Measurements from ENCODE around the gene P2RX3. TPM values are rescaled to one million over a fixed set of nuclear protein-coding genes. Genes with fewer than 3 reads are reported as not detected.

The P2RX3 gene
- total RNA-seq, 4 donors from 2014 or later, result not detected

DNA sequence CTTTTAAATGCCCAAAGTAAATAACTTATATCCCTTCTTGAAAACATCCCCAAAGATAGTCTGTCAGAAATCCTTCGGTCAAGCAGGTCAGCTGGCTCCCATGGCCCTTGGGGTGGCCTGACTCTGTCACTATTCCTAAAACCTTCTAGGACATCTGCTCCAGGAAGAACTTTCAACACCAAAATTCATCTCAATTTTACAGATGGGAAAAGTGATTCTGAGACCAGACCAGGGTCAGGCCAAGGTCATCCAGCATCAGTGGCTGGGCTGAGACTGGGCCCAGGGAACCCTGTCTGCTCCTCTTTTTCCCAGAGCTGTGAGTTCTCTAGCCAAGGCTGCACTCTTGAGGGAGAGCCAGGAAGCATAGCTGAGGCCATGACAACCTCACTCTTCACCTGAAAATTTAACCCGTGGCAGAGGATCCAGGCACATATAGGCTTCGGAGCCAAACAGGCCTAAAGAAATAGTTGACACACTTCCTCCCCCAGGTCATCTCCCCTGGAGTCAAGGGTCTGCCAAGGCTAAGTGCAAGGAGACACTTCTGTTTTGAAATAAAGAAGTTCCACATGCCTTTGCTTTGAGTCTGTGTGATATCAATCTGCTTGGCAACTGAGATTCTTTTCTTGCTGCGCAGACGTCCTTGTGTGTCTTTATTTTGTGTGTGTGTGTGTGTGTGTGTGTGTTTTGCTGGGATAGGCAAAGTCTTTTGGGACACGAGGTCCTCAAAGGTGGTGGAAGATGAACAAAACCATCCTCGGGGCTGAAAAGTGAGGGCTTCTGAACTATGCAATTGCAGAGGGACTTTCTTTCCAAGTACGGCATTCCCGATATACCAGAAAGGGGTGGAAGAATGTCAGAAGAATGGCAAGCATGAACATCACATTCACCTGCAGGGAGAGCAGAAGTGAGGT lies 69.1 kb downstream of the P2RX3 start:
- no peak for ATAC-seq (ENCODE audit: low FRiP score)
- DNase-seq (ENCODE audit: low spot score), result no peak
- TF ChIP-seq, protein P1, sequence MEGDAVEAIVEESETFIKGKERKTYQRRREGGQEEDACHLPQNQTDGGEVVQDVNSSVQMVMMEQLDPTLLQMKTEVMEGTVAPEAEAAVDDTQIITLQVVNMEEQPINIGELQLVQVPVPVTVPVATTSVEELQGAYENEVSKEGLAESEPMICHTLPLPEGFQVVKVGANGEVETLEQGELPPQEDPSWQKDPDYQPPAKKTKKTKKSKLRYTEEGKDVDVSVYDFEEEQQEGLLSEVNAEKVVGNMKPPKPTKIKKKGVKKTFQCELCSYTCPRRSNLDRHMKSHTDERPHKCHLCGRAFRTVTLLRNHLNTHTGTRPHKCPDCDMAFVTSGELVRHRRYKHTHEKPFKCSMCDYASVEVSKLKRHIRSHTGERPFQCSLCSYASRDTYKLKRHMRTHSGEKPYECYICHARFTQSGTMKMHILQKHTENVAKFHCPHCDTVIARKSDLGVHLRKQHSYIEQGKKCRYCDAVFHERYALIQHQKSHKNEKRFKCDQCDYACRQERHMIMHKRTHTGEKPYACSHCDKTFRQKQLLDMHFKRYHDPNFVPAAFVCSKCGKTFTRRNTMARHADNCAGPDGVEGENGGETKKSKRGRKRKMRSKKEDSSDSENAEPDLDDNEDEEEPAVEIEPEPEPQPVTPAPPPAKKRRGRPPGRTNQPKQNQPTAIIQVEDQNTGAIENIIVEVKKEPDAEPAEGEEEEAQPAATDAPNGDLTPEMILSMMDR (IDR thresholded peaks at IDR 0.05), result no peak

DNA sequence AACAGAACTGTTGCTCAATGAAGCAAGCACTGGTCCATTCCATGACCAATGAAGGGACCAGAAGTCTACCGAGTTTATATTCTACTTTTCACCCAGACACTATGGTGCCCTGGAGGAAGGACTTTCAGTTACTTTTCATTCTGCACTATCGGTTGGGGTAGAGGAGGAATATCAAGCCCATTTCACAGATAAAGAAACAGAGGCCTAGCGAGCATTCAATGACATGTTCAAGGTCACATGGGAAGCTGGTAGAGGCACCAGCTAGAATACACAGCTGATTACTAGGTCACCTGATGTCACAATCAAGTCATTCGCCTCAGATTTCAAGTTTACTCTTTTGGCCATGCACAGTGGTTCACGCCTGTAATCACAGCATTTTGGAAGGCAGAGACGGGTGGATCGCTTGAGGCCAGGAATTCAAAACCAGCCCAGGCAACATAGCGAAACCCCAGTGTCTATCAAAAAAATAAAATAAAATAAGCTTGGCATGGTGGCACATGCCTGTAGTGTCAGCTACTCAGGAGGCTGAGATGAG lies 69.9 kb downstream of the P2RX3 start:
- DNase-seq (ENCODE audit: low spot score) (no peak), ATAC-seq (ENCODE audit: low FRiP score) (no peak)
- TF ChIP-seq, protein P1 (IDR thresholded peaks at IDR 0.05), result no peak

DNA sequence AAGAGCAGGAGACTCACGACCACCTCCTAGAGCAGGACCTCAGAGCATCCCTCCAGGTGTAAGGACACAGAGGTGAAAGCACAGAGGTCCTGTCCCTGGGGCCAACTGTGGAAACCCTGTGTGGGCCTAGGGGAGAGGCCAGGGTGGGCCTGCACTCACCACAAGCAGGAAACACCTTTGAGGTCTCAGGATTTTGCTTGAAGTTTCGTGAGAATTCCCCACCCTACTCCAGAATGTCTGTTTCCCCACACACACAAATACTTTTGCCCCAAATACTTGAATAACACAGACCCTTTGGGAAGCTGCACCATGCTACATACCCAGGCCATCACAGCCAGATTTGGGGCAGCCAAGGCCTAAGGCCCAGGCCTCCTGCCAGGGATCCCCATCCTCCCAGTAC lies 70.6 kb downstream of the P2RX3 start:
- DNase-seq (ENCODE audit: low spot score), result no peak
- ATAC-seq (ENCODE audit: low FRiP score), result no peak
- TF ChIP-seq, protein P1 (IDR thresholded peaks at IDR 0.05), result no peak

DNA sequence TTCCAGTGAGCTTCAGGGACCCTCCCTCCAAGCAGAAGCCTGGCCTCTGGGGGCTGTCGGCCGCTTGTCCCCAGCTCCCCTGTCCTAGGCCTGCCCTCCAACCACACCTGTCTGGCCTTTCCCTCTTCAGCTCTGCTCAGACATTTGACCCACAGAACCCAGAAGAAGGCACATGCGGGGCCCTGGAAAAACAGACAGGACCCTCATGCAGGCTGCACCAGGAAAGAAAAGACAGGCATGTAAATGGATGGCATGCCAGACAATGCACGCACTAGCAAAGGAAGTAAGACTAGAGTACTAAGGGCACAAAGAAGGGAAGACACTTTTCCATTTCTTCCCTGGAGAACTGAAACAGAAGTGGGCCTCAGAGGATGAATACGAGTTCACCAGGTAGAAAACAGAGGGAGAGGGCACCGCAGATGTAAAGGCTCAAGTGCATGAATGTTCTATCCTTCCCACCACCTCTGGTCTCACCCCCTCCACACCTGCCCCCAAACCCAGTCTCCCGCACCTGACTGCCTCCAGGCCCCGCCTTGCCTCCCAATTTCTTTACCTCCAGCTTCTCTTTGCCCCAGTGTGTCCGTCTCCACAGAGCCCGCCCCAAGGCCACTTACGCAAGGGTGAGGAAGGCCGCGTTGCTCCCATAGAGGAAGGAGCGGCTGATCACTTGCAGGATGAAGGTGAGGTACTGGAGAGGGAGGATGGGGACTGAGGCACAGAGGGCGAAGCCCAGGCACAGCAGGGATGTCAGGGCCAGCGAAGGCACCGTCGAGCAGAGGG lies 71.4 kb downstream of the P2RX3 start:
- TF ChIP-seq, protein P1 (IDR thresholded peaks at IDR 0.05), result no peak
- no peak for ATAC-seq (ENCODE audit: low FRiP score)
- DNase-seq (ENCODE audit: low spot score), result no peak

DNA sequence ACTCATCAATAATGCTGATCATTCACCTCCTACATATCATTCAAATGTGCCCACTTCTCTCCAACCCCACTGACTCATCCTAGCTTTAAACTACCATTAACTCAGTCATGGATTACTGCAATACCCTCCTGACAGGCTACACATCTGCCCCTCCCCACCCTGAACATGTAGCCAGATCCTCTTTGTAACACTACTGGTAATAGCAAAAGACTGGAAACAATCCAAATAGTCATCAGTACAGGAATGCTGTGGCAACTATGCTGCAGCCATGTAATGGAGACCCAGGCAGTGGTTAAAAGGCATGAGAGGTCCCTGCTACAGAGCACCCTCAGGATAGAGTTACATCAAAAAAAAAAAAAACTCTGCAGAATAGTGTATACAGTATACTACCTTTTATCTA lies 72.1 kb downstream of the P2RX3 start:
- TF ChIP-seq, protein P1 (IDR thresholded peaks at IDR 0.05), result no peak
- peak; percentile 47 for ATAC-seq (ENCODE audit: low FRiP score)

DNA sequence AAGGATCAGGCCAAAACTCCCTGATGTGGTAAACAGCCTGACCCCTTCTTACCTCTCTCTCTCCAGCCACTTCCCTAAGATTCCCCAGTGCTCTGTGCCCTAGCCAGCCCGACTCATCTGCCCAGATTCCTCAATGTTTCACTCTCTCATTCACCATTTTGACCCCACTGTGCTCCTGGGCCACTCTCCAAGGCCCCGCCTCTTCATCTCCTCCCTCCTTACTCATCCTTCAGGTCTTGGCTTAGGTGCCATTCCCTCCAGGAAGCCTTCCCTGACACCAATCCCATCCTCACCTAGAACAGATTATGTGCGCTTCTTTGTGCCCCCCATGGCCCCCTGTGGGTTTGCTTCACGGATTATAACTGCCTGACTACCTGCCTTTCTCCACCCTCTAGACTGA lies 75.5 kb downstream of the P2RX3 start:
- no peak for DNase-seq (ENCODE audit: low spot score)
- ATAC-seq (ENCODE audit: low FRiP score), result no peak
- TF ChIP-seq, protein P1 (IDR thresholded peaks at IDR 0.05), result no peak

More for the DNA sequence above, 72.1 kb downstream of the P2RX3 start:
- DNase-seq (ENCODE audit: low spot score), result no peak
